ENCODE results near the gene FKBP1B. TPM values are rescaled to one million over a fixed set of nuclear protein-coding genes. Genes with fewer than 3 reads are reported as not detected.

The FKBP1B gene
- total RNA-seq, 1 experiment from 2014 or later = 11.8 TPM

DNA sequence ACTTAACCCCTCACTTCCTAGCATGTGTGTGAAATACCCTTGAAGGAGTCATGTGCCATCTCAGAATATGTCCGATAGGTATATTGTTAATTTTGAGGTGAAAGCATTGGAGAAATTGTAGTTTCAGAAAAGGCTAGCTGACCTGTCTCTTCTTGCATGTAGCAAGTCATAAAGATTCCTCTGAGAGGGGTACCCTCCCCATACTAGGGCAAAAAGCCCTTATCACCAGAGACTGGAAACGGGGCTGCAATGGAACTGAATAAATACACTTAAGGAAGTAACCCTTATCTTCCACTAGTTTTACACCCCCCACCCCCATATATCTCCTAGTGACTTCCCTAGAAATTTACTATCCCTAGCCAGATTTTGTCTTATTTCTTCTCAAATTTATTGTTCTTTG lies 28.3 kb downstream of the FKBP1B start:
- DNase-seq (ENCODE audit: low read depth, low spot score) = no peak
- no peak for ATAC-seq
- TF ChIP-seq CBX3 (IDR thresholded peaks at IDR 0.05; ENCODE audit: low read depth) = no peak
- TF ChIP-seq ZFX (IDR thresholded peaks at IDR 0.05) = no peak
- no peak for TF ChIP-seq MAX (IDR thresholded peaks at IDR 0.05)
- TF ChIP-seq JUND (IDR thresholded peaks at IDR 0.05) = no peak
- no peak for TF ChIP-seq RAD21 (IDR thresholded peaks at IDR 0.05; ENCODE audit: low read depth)
- TF ChIP-seq REST (IDR thresholded peaks at IDR 0.05; ENCODE audit: low read depth) = no peak
- TF ChIP-seq TCF7L2 (IDR thresholded peaks at IDR 0.05; ENCODE audit: borderline replicate concordance, extremely low read depth, insufficient read depth, insufficient read length) = no peak
- TF ChIP-seq SRF (IDR thresholded peaks at IDR 0.05; ENCODE audit: low read depth) = no peak
- TF ChIP-seq EZH2phosphoT487 (IDR thresholded peaks at IDR 0.05; ENCODE audit: borderline replicate concordance) = no peak
- TF ChIP-seq, protein P1, sequence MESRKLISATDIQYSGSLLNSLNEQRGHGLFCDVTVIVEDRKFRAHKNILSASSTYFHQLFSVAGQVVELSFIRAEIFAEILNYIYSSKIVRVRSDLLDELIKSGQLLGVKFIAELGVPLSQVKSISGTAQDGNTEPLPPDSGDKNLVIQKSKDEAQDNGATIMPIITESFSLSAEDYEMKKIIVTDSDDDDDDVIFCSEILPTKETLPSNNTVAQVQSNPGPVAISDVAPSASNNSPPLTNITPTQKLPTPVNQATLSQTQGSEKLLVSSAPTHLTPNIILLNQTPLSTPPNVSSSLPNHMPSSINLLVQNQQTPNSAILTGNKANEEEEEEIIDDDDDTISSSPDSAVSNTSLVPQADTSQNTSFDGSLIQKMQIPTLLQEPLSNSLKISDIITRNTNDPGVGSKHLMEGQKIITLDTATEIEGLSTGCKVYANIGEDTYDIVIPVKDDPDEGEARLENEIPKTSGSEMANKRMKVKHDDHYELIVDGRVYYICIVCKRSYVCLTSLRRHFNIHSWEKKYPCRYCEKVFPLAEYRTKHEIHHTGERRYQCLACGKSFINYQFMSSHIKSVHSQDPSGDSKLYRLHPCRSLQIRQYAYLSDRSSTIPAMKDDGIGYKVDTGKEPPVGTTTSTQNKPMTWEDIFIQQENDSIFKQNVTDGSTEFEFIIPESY (IDR thresholded peaks at IDR 0.05; ENCODE audit: extremely low read depth, insufficient replicate concordance, low read length) = no peak
- no peak for TF ChIP-seq POLR2AphosphoS5 (IDR thresholded peaks at IDR 0.05; ENCODE audit: low read depth, low read length)
- TF ChIP-seq EZH2 (IDR thresholded peaks at IDR 0.05) = no peak
- TF ChIP-seq FOSL1 (IDR thresholded peaks at IDR 0.05; ENCODE audit: low read depth) = no peak
- no peak for TF ChIP-seq CEBPB (IDR thresholded peaks at IDR 0.05; ENCODE audit: low read depth)
- TF ChIP-seq SP1 (IDR thresholded peaks at IDR 0.05; ENCODE audit: low read depth) = no peak
- TF ChIP-seq POLR2A (IDR thresholded peaks at IDR 0.05; ENCODE audit: borderline replicate concordance, extremely low read depth, insufficient read depth, insufficient read length) = no peak
- no peak for TF ChIP-seq ZNF274 (IDR thresholded peaks at IDR 0.05; ENCODE audit: low read depth, low read length)
- TF ChIP-seq SIN3A (IDR thresholded peaks at IDR 0.05; ENCODE audit: low read depth) = no peak
- no peak for TF ChIP-seq YY1 (IDR thresholded peaks at IDR 0.05; ENCODE audit: extremely low read depth, insufficient replicate concordance, low read depth, low read length)
- Histone ChIP-seq H3K9ac (ENCODE audit: low read length) (peak overlapping the region; percentile 74), H3K9me2 (ENCODE audit: insufficient read depth) (no peaks in the 10 kb centered on the region), H3K4me1 (ENCODE audit: control insufficient read depth in 1 of 2, insufficient read depth in 2 of 2, low read length in 2 of 2) (peaks cover 4 to 15% of the 10 kb centered on the region in 2 experiments; a peak in 3 of 4 replicates), H3K79me2 (ENCODE audit: insufficient read depth, low read length) (peaks cover 32% of the 10 kb centered on the region), H3K4me3 (replicated peaks in 1 of 2; ENCODE audit: low read depth in 1 of 2, low read length in 2 of 2) (peak overlapping the region; percentile 64 to 77), H3K4me2 (ENCODE audit: low read length) (peak overlapping the region; percentile 83), H2AFZ (ENCODE audit: low read depth, low read length, poor library complexity, severe bottlenecking) (no peak overlapping the region), H4K20me1 (ENCODE audit: insufficient read depth) (no peaks in the 10 kb centered on the region), H3K27me3 (ENCODE audit: insufficient read depth, low read length) (no peaks in the 10 kb centered on the region), H3K36me3 (ENCODE audit: control insufficient read depth in 1 of 2, insufficient read depth in 2 of 2, low read length in 2 of 2) (peaks cover 11% of the 10 kb centered on the region in 2 experiments; a peak in 3 of 4 replicates), H3K9me3 (ENCODE audit: control insufficient read depth in 1 of 2, insufficient read depth in 1 of 2, low read depth in 1 of 2, low read length in 2 of 2) (no peaks in the 10 kb centered on the region), H3K27ac (ENCODE audit: low read depth, low read length) (peak overlapping the region; percentile 81)
- intact Hi-C loops (cut with micrococcal nuclease) = loop anchor here (2.0 to 5.0 kb wide), 2 partner anchors 27 to 136 kb away; partner anchors contain the start of gene UBXN2A
- BruUV-seq (replicated peaks) = no TSS peak
- ChIA-PET RAD21 (ENCODE audit: low non-redundant PET in 1 of 2, low total read pairs in 2 of 2, uncharacterized antibody in 2 of 2, unreplicated experiment in 2 of 2) (no interaction called here), POLR2A (interaction anchor here (1.0 kb wide), 1 partner anchor 31 kb away, joined by 3 read pairs; no protein-coding TSS in a partner anchor), CTCF (no interaction called here)
